GM18499 (cell line): ENCODE measurements around the gene DDX39A.
"Not testable (repeated sequence)": the region's sequence is repeated elsewhere in the genome, so short reads cannot be mapped to it uniquely, and the experiment has no call there.

Experiments used
- ATAC-seq: cut with Tn5 transposase; IDR thresholded peaks from one replicate; pipeline ENCODE4 v1.9.1; 2021; ENCODE audit warnings: moderate number of reproducible peaks; ENCODE audit not compliant: insufficient read depth, unreplicated experiment

Gene DDX39A

DNA sequence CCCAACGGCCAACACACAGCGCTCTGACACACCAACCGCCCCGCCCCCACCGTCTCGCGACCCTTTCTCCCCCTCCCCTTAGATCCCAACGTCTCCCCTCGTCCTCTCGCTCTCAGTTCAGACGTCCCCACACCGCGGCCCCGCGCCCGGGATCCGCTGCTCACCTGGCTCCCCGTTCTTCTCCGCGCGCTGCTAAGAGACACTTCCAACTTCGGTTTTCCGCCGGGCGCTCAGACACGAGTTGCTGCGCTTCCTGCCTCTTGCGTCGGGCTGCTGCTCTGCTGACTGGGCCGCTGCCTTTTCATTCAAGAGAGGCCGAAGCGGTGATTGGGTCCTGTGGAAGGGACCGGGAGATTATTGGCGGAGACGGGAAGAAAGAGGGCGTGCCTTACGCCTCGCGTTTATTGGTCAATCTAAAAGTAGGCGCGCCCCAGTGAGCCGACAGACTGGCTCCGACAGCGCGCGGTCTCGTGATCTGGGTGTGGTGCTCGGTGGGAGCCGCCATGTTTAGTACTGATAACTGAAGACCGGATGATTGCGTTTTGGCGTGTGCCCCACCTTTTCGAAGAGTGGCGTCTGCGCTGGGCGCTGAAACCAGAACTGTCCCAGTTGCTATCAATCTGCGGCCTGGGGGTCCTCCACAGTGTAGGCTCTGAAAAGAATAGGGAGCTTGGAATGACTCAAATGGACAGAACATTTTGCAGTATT, at the start of gene DDX39A:
DDX39A (minus strand) TSS at position 236 of the 708 bp plus-strand sequence. CDS start 6,121 bp downstream, outside the sequence.
- peak; percentile 60 for ATAC-seq

DNA sequence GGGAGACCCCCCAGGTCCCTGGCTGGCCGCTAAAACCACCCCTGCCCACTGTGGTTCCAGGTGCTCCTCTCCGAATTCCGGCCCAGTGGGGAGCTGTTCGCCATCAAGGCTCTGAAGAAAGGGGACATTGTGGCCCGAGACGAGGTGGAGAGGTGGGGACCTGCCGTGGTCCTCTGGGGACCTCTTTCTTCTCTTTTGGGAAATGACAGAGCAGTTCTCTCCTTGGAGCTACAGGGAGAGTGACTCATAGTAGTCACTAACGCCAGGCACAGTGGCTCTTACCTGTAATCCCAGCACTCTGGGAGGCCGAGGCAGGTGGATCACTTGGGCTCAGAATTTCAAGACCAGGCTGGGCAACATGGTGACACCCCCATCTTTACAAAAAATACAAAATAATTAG, 48.7 kb upstream of the DDX39A start:
- ATAC-seq, result no peak

DNA sequence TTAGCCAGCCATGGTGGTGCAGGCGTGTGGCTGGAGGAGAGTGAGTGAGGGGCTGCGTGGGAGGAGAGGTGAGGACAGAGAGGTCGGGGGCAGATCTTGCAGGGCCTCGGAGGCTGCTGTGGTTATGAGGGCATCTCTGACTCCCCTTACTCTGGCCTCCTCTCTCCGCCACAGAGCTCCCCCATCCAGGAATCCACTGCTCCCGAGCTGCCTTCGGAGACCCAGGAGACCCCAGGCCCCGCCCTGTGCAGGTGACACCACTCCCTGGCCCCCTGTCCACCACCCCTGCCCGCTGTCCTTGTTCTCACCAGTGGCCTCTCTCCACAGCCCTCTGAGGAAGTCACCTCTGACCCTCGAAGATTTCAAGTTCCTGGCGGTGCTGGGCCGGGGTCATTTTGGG, 48.2 kb upstream of the DDX39A start:
- ATAC-seq, result no peak

GRCh38 chr19:14463747-14464146, 44.6 kb upstream of the DDX39A start:
- ATAC-seq, result no peak

DNA sequence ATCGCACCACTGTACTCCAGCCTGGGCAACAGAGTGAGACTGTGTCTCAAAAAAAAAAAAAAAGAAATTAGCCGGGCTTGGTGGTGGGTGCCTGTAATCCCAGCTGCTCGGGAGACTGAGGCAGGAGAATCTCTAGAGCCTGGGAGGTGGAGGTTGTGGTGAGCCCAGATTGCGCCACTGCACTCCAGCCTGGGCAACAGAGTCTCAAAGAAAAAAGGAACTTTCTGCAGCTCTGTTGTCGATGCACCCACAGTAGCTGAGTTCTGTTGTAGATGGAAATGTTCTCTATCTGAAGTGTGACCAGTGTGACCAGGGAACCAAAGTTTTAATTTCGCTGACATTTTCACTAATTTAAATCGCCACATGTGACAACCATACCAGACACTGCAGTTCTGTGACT, 43.3 kb upstream of the DDX39A start:
- not testable (repeated sequence) for ATAC-seq

DNA sequence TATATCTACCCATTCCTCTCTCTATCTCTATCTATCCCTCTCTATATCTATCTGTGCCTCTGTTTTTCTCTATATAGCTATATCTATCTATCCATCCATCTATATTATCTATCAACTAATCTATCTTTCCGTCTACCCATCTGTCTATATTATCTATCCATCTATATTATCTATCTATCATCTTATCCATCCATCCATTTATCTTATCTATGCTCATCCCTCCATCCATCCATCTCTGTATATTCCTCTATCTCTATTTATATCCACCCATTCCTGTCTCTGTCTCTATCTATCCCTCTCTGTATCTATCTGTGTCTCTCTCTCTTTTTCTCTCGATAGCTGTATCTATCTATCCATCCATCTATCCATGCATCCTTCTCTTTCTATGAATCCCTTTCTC, 41.8 kb upstream of the DDX39A start:
- ATAC-seq, result no peak

GRCh38 chr19:14459703-14460102, 40.6 kb upstream of the DDX39A start:
- no peak for ATAC-seq

DNA sequence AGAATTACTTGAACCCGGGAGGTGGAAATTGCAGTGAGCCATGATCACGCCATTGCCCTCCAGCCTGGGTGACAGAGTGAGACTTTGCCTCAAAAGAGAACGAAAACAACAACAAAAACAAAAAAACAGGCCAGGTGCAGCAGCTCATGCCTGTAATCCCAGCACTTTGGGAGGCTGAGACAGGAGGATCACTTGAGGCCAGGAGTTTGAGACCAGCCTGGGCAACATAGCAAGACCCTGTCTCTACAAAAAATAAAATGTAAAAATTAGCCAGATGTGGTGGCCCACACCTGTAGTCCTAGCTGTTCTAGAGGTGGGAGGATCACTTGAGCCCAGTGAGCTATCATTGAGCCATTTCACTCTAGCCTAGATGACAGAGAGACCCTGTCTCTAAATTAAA, 33.2 kb upstream of the DDX39A start:
- ATAC-seq, result not testable (repeated sequence)

DNA sequence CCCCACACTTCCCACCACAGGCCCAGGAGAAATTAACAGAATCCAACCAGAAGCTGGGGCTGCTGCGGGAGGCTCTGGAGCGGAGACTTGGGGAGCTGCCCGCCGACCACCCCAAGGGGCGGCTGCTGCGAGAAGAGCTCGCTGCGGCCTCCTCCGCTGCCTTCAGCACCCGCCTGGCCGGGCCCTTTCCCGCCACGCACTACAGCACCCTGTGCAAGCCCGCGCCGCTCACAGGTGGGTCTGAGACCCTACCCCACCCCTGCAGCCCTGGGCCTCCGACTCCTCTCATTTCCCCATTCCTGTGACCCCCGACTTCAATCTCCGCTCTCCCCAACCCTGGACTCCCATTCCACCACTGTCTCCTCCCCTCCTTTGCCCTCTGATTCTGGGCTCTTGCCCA, 31.7 kb upstream of the DDX39A start:
- no peak for ATAC-seq

DNA sequence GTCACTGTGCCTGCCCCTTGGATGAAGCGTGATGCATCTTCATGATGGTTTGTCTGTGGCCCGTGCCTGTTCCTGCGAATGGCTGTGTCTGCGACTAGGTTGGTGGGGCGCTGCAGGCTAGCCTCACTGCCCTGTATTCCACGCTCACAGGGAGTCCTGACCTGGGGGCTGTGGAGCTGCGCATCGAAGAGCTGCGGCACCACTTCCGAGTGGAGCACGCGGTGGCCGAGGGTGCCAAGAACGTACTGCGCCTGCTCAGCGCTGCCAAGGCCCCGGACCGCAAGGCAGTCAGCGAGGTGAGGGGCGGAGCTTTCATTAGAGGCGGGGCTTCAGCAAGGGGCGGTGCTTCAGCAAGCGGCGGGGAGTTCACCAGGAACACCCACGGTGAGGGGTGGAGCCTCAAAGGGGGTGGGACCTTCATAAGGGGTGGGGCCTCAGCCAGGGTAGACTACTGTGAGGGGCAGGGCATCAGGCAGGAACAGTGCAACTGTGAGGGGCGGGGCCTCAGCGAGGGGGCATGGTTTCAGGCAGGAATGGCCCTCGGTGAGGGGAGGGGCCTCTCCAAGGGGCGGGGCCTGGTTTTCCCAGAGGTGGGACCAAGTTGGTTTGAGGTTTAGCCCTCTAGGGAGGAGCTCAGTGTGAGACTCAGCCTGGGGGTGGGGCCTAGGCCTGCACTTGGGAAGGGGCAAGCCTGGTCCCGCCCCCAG, 31.2 kb upstream of the DDX39A start:
- ATAC-seq, result no peak

GRCh38 chr19:14449321-14449720, 30.2 kb upstream of the DDX39A start:
- ATAC-seq, result no peak

- no peak for ATAC-seq
These were observed 27.3 kb upstream of the DDX39A start for GRCh38 chr19:14446336-14447036.

- no peak for ATAC-seq
These were observed 24.6 kb upstream of the DDX39A start for GRCh38 chr19:14443632-14444216.

GRCh38 chr19:14442891-14443631, 23.9 kb upstream of the DDX39A start:
- ATAC-seq, result no peak

DNA sequence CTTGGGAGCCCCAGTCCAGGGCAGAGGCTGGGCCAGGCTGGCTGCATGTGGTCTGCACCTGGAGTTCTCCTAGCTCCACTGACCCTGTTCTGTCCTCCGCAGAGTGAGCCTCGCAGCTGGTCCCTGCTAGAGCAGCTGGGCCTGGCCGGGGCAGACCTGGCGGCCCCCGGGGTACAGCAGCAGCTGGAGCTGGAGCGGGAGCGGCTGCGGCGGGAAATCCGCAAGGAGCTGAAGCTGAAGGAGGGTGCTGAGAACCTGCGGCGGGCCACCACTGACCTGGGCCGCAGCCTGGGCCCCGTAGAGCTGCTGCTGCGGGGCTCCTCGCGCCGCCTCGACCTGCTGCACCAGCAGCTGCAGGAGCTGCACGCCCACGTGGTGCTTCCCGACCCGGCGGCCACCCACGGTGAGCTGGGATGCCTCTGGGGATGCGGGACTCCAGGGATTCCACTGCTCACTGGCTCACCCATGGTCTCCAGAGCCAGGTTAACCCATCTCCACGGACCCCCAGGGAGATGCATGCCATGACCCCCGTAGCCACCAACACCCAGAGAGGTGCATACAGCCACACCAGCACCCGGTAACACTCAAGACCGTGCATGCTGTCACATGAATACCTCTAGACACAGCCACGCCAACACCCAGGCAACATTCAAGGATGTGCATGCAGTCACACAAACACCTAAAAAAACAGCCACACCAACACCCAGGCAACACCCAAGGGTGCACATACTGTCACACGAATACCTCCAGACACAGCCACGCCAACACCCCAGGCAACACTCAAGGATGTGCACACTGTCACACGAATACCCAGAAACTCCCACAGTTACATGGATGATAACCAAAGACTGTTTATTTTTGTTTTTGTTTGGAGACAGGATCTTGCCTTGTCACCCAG, 22.1 kb upstream of the DDX39A start:
- ATAC-seq, result no peak

GRCh38 chr19:14440049-14440448, 20.9 kb upstream of the DDX39A start:
- ATAC-seq, result no peak

DNA sequence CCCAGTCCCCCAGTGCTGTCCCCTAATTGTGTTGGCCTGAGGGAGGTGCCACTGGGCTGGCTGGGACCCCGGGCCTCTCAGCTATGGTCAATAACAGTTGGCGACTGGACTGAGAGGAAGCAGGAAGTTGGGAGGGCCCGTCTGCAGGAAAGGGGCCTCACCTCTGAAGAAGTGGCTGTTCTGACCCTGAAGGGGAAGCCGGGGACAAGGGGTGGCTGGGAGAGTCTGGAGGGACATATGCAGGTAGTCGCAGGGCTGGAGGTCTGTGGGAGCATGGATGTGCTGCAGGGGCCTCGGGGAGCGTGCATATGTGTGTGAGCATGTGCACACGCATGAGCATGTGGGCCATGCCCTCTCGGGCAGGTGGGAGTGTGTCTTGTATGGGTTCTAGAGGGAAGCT, 19.9 kb upstream of the DDX39A start:
- ATAC-seq, result no peak

DNA sequence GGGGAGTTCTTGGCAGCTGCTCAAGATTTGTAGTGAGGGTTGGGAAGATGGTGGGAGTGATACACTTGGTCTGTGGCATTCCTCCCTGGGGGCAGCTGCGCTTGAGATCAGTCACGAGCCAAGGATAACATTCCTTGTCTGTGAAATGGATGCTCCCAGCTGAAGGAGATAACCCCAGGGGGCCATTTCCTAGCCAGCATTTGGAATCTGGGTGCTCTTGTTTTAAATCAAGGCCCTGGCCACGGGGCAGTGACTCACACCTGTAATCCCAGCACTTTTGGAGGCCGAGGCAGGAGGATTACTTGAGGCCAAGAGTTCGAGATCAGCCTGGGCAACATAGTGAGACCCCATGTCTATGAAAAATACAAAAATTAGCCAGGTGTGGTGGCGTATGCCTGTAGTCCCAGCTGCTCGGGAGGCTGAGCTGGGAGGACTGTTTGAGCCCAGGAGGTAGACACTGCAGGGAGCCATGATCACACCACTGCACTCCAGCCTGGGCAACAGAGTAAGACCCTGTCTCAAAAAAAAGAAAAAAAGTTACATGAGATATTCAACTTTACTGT, 18.5 kb upstream of the DDX39A start:
- no peak for ATAC-seq
